OCI-LY7 (cell line): ENCODE results near the gene WBP11. TPM values are rescaled to one million over a fixed set of nuclear protein-coding genes. Genes with fewer than 3 reads are reported as not detected.
"Not testable (repeated sequence)": the region's sequence is repeated elsewhere in the genome, so short reads cannot be mapped to it uniquely, and the experiment has no call there.

Experiments
- BruUV-seq: library from RNA; stranded (reverse); fragments of 400-500 nt; replicated peaks from 2 replicates; lab custom pipeline; 2021; lab: Mats Ljungman, UMichigan
- CTCF ChIA-PET: fragments of 300-600 bp; sonication (Branson Sonifier 250); formaldehyde crosslinking; loops from one replicate; lab custom pipeline; 2022; ENCODE audit warnings: antibody characterized with exemption; ENCODE audit not compliant: unreplicated experiment; lab: Charles Lee
- POLR2A ChIA-PET: fragments of 300-600 bp; sonication (Branson Sonifier 250); formaldehyde crosslinking; loops from one replicate; lab custom pipeline; 2022; ENCODE audit warnings: antibody characterized with exemption; lab: Charles Lee
- DNase-seq: peaks from one replicate; pipeline ENCODE4 v3.0.0-alpha.2; 2015; ENCODE audit warnings: low spot score
- H2AFZ ChIP-seq: fragments of 200-600 bp; sonication (generic), shearing (Covaris generic); 2 replicates; pipeline ENCODE4 v1.6.1; 2014; ENCODE audit warnings: mild to moderate bottlenecking, antibody characterized with exemption, low read length, moderate library complexity
- H3K27ac ChIP-seq: fragments of 200-600 bp; sonication (generic); 2 replicates; pipeline ENCODE4 v1.5.1; 2014; ENCODE audit warnings: mixed run types, low read depth, mild to moderate bottlenecking, moderate library complexity, low read length, inconsistent platforms; ENCODE audit not compliant: poor library complexity, severe bottlenecking
- H3K36me3 ChIP-seq: fragments of 200-600 bp; sonication (generic); 2 replicates; pipeline ENCODE4 v1.6.1; 2014; ENCODE audit warnings: mild to moderate bottlenecking, antibody characterized with exemption, low read length, moderate library complexity, mixed read lengths; ENCODE audit not compliant: insufficient read depth
- H3K4me1 ChIP-seq: fragments of 200-600 bp; sonication (generic); 2 replicates; pipeline ENCODE4 v1.5.1; 2014; ENCODE audit warnings: mild to moderate bottlenecking, low read length; ENCODE audit not compliant: insufficient read depth, poor library complexity, severe bottlenecking
- H3K4me2 ChIP-seq: fragments of 200-600 bp; sonication (generic); 2 replicates; pipeline ENCODE4 v1.6.1; 2014; ENCODE audit warnings: mild to moderate bottlenecking, low read length
- H3K4me3 ChIP-seq: fragments of 200-600 bp; sonication (generic); 2 replicates; pipeline ENCODE4 v1.5.1; 2014; ENCODE audit warnings: mild to moderate bottlenecking, low read depth, low read length; ENCODE audit not compliant: poor library complexity, severe bottlenecking
- H3K79me2 ChIP-seq: fragments of 200-600 bp; sonication (generic); 2 replicates; pipeline ENCODE4 v1.6.1; 2016; ENCODE audit warnings: low read depth, mild to moderate bottlenecking, low read length, moderate library complexity, mixed read lengths; ENCODE audit not compliant: insufficient read depth
- H3K9me2 ChIP-seq: fragments of 200-600 bp; sonication (generic); 2 replicates; pipeline ENCODE4 v1.6.1; 2016; ENCODE audit warnings: mild to moderate bottlenecking, low read length, mixed read lengths; ENCODE audit not compliant: insufficient read depth
- H3K9me3 ChIP-seq: fragments of 200-600 bp; sonication (generic); 2 replicates; pipeline ENCODE4 v1.6.1; 2014; ENCODE audit warnings: mild to moderate bottlenecking, mixed run types, low read length, mixed read lengths
- H4K20me1 ChIP-seq: fragments of 200-600 bp; sonication (generic); 2 replicates; pipeline ENCODE4 v1.6.1; 2014; ENCODE audit warnings: mild to moderate bottlenecking, antibody characterized with exemption, low read length, moderate library complexity, mixed read lengths; ENCODE audit not compliant: insufficient read depth
- CTCF ChIP-seq: fragments of 200-600 bp; sonication (generic); conservative IDR thresholded peaks from 2 replicates; pipeline ENCODE4 v1.5.1; 2014; ENCODE audit warnings: mild to moderate bottlenecking, antibody characterized with exemption, low read length, moderate library complexity, mixed read lengths
- EZH2phosphoT487 ChIP-seq: fragments of 200-600 bp; sonication (generic); IDR thresholded peaks from 2 replicates; pipeline ENCODE4 v1.6.1; 2018; ENCODE audit warnings: low read depth, borderline replicate concordance, mild to moderate bottlenecking, mixed run types, antibody characterized with exemption, low read length, moderate library complexity, mixed read lengths
- intact Hi-C: fragments of 100-400 bp; cut with micrococcal nuclease; formaldehyde crosslinking; loops from one replicate; pipeline ENCODE4 v1.10.0; 2022; ENCODE audit not compliant: unreplicated experiment
- total RNA-seq, 2 experiments: library from RNA; depleted of rRNA in 1 of 2; stranded (reverse); fragments of >200 nt in 1 of 2; shearing (Covaris generic) in 1 of 2; gene quantifications; 2 replicates each; pipeline ENCODE4 v1.2.3, GENCODE V29; 2014 to 2022

The WBP11 gene
- total RNA-seq, 2 experiments from 2014 or later: 16.5 to 107 TPM

- TF ChIP-seq CTCF (no peak), EZH2phosphoT487 (no peak)
- H3K4me2 ChIP-seq: no peak overlapping the region
- H3K27ac ChIP-seq: no peak overlapping the region
- peaks cover 5% of the 10 kb centered on the region; the same call in 1 of the 2 replicates for H3K9me3 ChIP-seq
- H3K36me3 ChIP-seq: peaks cover 54% of the 10 kb centered on the region
- H4K20me1 ChIP-seq: no peaks in the 10 kb centered on the region
- no peak overlapping the region for H3K4me3 ChIP-seq
- no peaks in the 10 kb centered on the region for H3K9me2 ChIP-seq
- H3K4me1 ChIP-seq: peaks cover 31% of the 10 kb centered on the region
- H3K79me2 ChIP-seq: peaks cover 15% of the 10 kb centered on the region; the same call in 1 of the 2 replicates
- intact Hi-C loops: loop anchor here (5.0 kb wide), 1 partner anchor 134 kb away; no protein-coding TSS in a partner anchor
- DNase-seq: no peak
- BruUV-seq: no TSS peak
- no peak overlapping the region for H2AFZ ChIP-seq
- CTCF ChIA-PET: no interaction called here
- POLR2A ChIA-PET: no interaction called here
Measured at GRCh38 chr12:14766649-14767215, 36.5 kb downstream of the WBP11 start.

- POLR2A ChIA-PET, BruUV-seq, CTCF ChIA-PET, H3K4me3 ChIP-seq, H3K9me3 ChIP-seq, H4K20me1 ChIP-seq, H2AFZ ChIP-seq, H3K27ac ChIP-seq, H3K4me2 ChIP-seq, DNase-seq, H3K9me2 ChIP-seq: not testable (repeated sequence)
- peaks cover 29% of the 10 kb centered on the region for H3K4me1 ChIP-seq
- intact Hi-C loops: loop anchor here (5.0 kb wide), 1 partner anchor 134 kb away; no protein-coding TSS in a partner anchor
- peaks cover 58% of the 10 kb centered on the region for H3K36me3 ChIP-seq
- peaks cover 15% of the 10 kb centered on the region; the same call in 1 of the 2 replicates for H3K79me2 ChIP-seq
Measured at GRCh38 chr12:14766020-14766419, 37.3 kb downstream of the WBP11 start.

- Histone ChIP-seq H3K9me3 (peaks cover 5% of the 10 kb centered on the region; the same call in 1 of the 2 replicates), H4K20me1 (no peaks in the 10 kb centered on the region), H3K27ac (no peak overlapping the region), H3K4me3 (no peak overlapping the region), H3K79me2 (peaks cover 15% of the 10 kb centered on the region; the same call in 1 of the 2 replicates), H3K36me3 (peaks cover 54% of the 10 kb centered on the region), H3K4me1 (peaks cover 29% of the 10 kb centered on the region), H3K4me2 (no peak overlapping the region), H3K9me2 (no peaks in the 10 kb centered on the region), H2AFZ (no peak overlapping the region)
- no TSS peak for BruUV-seq
- no peak for DNase-seq
- intact Hi-C loops: loop anchor here (5.0 kb wide), 1 partner anchor 133 kb away; no protein-coding TSS in a partner anchor
- ChIA-PET POLR2A (no interaction called here), CTCF (no interaction called here)
- no peak for TF ChIP-seq CTCF
Measured at GRCh38 chr12:14765398-14765797, 37.9 kb downstream of the WBP11 start.

- CTCF ChIA-PET, POLR2A ChIA-PET, H3K79me2 ChIP-seq, H2AFZ ChIP-seq, H3K9me3 ChIP-seq, H3K4me3 ChIP-seq, DNase-seq, BruUV-seq, H3K4me2 ChIP-seq, H4K20me1 ChIP-seq, H3K4me1 ChIP-seq, H3K27ac ChIP-seq, H3K9me2 ChIP-seq, intact Hi-C loops: not testable (repeated sequence)
- H3K36me3 ChIP-seq: peaks cover 13% of the 10 kb centered on the region; the same call in 1 of the 2 replicates
Measured at GRCh38 chr12:14759711-14760280, 43.5 kb downstream of the WBP11 start.
